Mesodermal cell (in vitro differentiated cells): ENCODE measurements around the gene NNT.

ENCODE experiments used
- H3K27ac ChIP-seq: 2 replicates; pipeline ENCODE4 v1.7.0; 2013; ENCODE audit warnings: mild to moderate bottlenecking, low read depth, low read length, moderate library complexity; ENCODE audit not compliant: severe bottlenecking
- H3K36me3 ChIP-seq: 2 replicates; pipeline ENCODE4 v1.7.1; 2013; ENCODE audit warnings: mild to moderate bottlenecking, low read length, moderate library complexity; ENCODE audit not compliant: control insufficient read depth, insufficient read depth
- H3K4me1 ChIP-seq: one replicate; pipeline ENCODE4 v1.7.1; 2013; ENCODE audit warnings: mild to moderate bottlenecking, low read length; ENCODE audit not compliant: insufficient read depth, control insufficient read depth, poor library complexity, severe bottlenecking
- H3K4me3 ChIP-seq: 2 replicates; pipeline ENCODE4 v1.7.0; 2013; ENCODE audit warnings: low read length, control low read depth, mild to moderate bottlenecking; ENCODE audit not compliant: insufficient read depth, poor library complexity, severe bottlenecking; ENCODE audit errors: extremely low read depth
- H3K9me3 ChIP-seq: 2 replicates; pipeline ENCODE4 v1.7.1; 2013; ENCODE audit warnings: mild to moderate bottlenecking, low read length, moderate library complexity; ENCODE audit not compliant: control insufficient read depth
- WGBS, 2 experiments: methylation state at CpG; one replicate each; pipeline ENCODE4 v1.1.5; 2013; ENCODE audit warnings: missing lambda C conversion rate in 2 of 2; ENCODE audit not compliant: insufficient coverage in 2 of 2; 5-methylcytosine and 5-hydroxymethylcytosine counted together

Gene NNT

GRCh38 chr5:43608406-43608805 lies 5.4 kb downstream of the NNT start:
- no CpG with 5 or more reads among the region's 1 CpG for WGBS, 2 experiments
- H3K27ac ChIP-seq: no peak overlapping the region
- H3K4me1 ChIP-seq: peaks cover 4% of the 10 kb centered on the region
- no peak overlapping the region for H3K4me3 ChIP-seq
- H3K9me3 ChIP-seq: no peaks in the 10 kb centered on the region
- H3K36me3 ChIP-seq: peaks cover 33% of the 10 kb centered on the region

- WGBS, 2 experiments: 71 to 100% methylated on average over 1 of the region's 1 CpG
- Histone ChIP-seq H3K4me3 (no peak overlapping the region), H3K36me3 (peaks cover 39% of the 10 kb centered on the region), H3K9me3 (no peaks in the 10 kb centered on the region), H3K27ac (no peak overlapping the region), H3K4me1 (no peaks in the 10 kb centered on the region)
Measured at GRCh38 chr5:43609752-43610151, 6.8 kb downstream of the NNT start.

- 100% methylated on average over 1 of the region's 4 CpGs for WGBS, 2 experiments
Measured at GRCh38 chr5:43613370-43613769, 10.4 kb downstream of the NNT start.

GRCh38 chr5:43615445-43616184 lies 12.6 kb downstream of the NNT start:
- Histone ChIP-seq H3K4me1 (no peaks in the 10 kb centered on the region), H3K36me3 (peaks cover 39% of the 10 kb centered on the region), H3K27ac (no peak overlapping the region), H3K4me3 (no peak overlapping the region), H3K9me3 (no peaks in the 10 kb centered on the region)
- WGBS, 2 experiments: 96% methylated on average over 4 of the region's 5 CpGs

More at GRCh38 chr5:43613370-43613769, 10.4 kb downstream of the NNT start:
- Histone ChIP-seq H3K4me3 (no peak overlapping the region), H3K27ac (no peak overlapping the region), H3K9me3 (no peaks in the 10 kb centered on the region), H3K4me1 (no peaks in the 10 kb centered on the region), H3K36me3 (peaks cover 53% of the 10 kb centered on the region)

GRCh38 chr5:43616535-43616934 lies 13.6 kb downstream of the NNT start:
- peaks cover 36% of the 10 kb centered on the region for H3K36me3 ChIP-seq
- WGBS, 2 experiments: no CpG with 5 or more reads among the region's 1 CpG
- H3K4me1 ChIP-seq: no peaks in the 10 kb centered on the region
- H3K9me3 ChIP-seq: no peaks in the 10 kb centered on the region
- no peak overlapping the region for H3K27ac ChIP-seq
- no peak overlapping the region for H3K4me3 ChIP-seq

- no peak overlapping the region for H3K4me3 ChIP-seq
- WGBS, 2 experiments: 100% methylated on average over 2 of the region's 2 CpGs
- H3K4me1 ChIP-seq: no peaks in the 10 kb centered on the region
- no peaks in the 10 kb centered on the region for H3K9me3 ChIP-seq
- H3K27ac ChIP-seq: no peak overlapping the region
- H3K36me3 ChIP-seq: peaks cover 23% of the 10 kb centered on the region
Measured at GRCh38 chr5:43619380-43619779, 16.4 kb downstream of the NNT start.

- Histone ChIP-seq H3K4me3 (no peak overlapping the region), H3K9me3 (no peaks in the 10 kb centered on the region), H3K4me1 (no peaks in the 10 kb centered on the region), H3K36me3 (peaks cover 20% of the 10 kb centered on the region), H3K27ac (no peak overlapping the region)
- WGBS, 2 experiments: 100% methylated on average over 1 to 3 of the region's 3 CpGs
Measured at GRCh38 chr5:43619911-43620310, 16.9 kb downstream of the NNT start.

GRCh38 chr5:43620944-43621505 lies 18.0 kb downstream of the NNT start:
- 94 to 100% methylated on average over 1 to 4 of the region's 4 CpGs for WGBS, 2 experiments
- Histone ChIP-seq H3K4me1 (no peaks in the 10 kb centered on the region), H3K36me3 (peaks cover 14% of the 10 kb centered on the region)

GRCh38 chr5:43622074-43622473 lies 19.1 kb downstream of the NNT start:
- no peak overlapping the region for H3K4me3 ChIP-seq
- no peak overlapping the region for H3K27ac ChIP-seq
- peaks cover 10% of the 10 kb centered on the region for H3K36me3 ChIP-seq
- WGBS, 2 experiments: 95 to 100% methylated on average over 2 of the region's 3 CpGs
- no peaks in the 10 kb centered on the region for H3K9me3 ChIP-seq
- H3K4me1 ChIP-seq: no peaks in the 10 kb centered on the region

More at GRCh38 chr5:43620944-43621505, 18.0 kb downstream of the NNT start:
- Histone ChIP-seq H3K27ac (no peak overlapping the region), H3K9me3 (no peaks in the 10 kb centered on the region), H3K4me3 (no peak overlapping the region)

- Histone ChIP-seq H3K4me3 (no peak overlapping the region), H3K9me3 (no peaks in the 10 kb centered on the region), H3K4me1 (no peaks in the 10 kb centered on the region), H3K27ac (no peak overlapping the region), H3K36me3 (peaks cover 10% of the 10 kb centered on the region)
- 78 to 93% methylated on average over 2 to 3 of the region's 3 CpGs for WGBS, 2 experiments
Measured at GRCh38 chr5:43623048-43623680, 20.2 kb downstream of the NNT start.

- H3K9me3 ChIP-seq: no peaks in the 10 kb centered on the region
- 40 to 63% methylated on average over 1 to 2 of the region's 2 CpGs for WGBS, 2 experiments
Measured at GRCh38 chr5:43627028-43627427, 24.0 kb downstream of the NNT start.

More at GRCh38 chr5:43627028-43627427, 24.0 kb downstream of the NNT start:
- Histone ChIP-seq H3K4me1 (no peaks in the 10 kb centered on the region), H3K36me3 (peaks cover 12% of the 10 kb centered on the region), H3K4me3 (no peak overlapping the region), H3K27ac (no peak overlapping the region)
